ENCODE results near the gene ZMYND8.
"Not testable (repeated sequence)": the region's sequence is repeated elsewhere in the genome, so short reads cannot be mapped to it uniquely, and the experiment has no call there.

Gene ZMYND8

GRCh38 chr20:47263080-47263464 is 93.4 kb downstream of the ZMYND8 start:
- no peak for DNase-seq

GRCh38 chr20:47262365-47263013 is 94.0 kb downstream of the ZMYND8 start:
- no peak for DNase-seq

- DNase-seq, result no peak
Observed at GRCh38 chr20:47262008-47262364, 94.5 kb downstream of the ZMYND8 start.

GRCh38 chr20:47261161-47261774 is 95.2 kb downstream of the ZMYND8 start:
- not testable (repeated sequence) for DNase-seq

GRCh38 chr20:47260540-47261126 is 95.9 kb downstream of the ZMYND8 start:
- not testable (repeated sequence) for DNase-seq

- DNase-seq, result no peak
Observed at GRCh38 chr20:47258745-47259695, 97.5 kb downstream of the ZMYND8 start.

GRCh38 chr20:47257771-47258170 is 98.7 kb downstream of the ZMYND8 start:
- DNase-seq, result no peak

- no peak for DNase-seq
Observed at GRCh38 chr20:47257256-47257655, 99.2 kb downstream of the ZMYND8 start.

GRCh38 chr20:47256668-47257236 is 99.7 kb downstream of the ZMYND8 start:
- no peak for DNase-seq

- DNase-seq, result no peak
Observed at GRCh38 chr20:47253872-47254271, 102.6 kb downstream of the ZMYND8 start.

GRCh38 chr20:47252879-47253307 is 103.6 kb downstream of the ZMYND8 start:
- DNase-seq, result no peak

- no peak for DNase-seq
Observed at GRCh38 chr20:47251154-47252020, 105.1 kb downstream of the ZMYND8 start.

- DNase-seq, result no peak
Observed at GRCh38 chr20:47250360-47250759, 106.1 kb downstream of the ZMYND8 start.

- no peak for DNase-seq
Observed at GRCh38 chr20:47249913-47250312, 106.6 kb downstream of the ZMYND8 start.

GRCh38 chr20:47248448-47248966 is 108.0 kb downstream of the ZMYND8 start:
- no peak for DNase-seq

- no peak for DNase-seq
Observed at GRCh38 chr20:47247972-47248371, 108.5 kb downstream of the ZMYND8 start.

- no peak for DNase-seq
Observed at GRCh38 chr20:47246061-47246777, 110.3 kb downstream of the ZMYND8 start.

- not testable (repeated sequence) for DNase-seq
Observed at GRCh38 chr20:47245166-47245565, 111.3 kb downstream of the ZMYND8 start.

GRCh38 chr20:47244451-47244850 is 112.0 kb downstream of the ZMYND8 start:
- no peak for DNase-seq

GRCh38 chr20:47243532-47244305 is 112.8 kb downstream of the ZMYND8 start:
- no peak for DNase-seq
